Lower leg skin (tissue), 4 donors: ENCODE results near the gene PRCC. TPM values are rescaled to one million over a fixed set of nuclear protein-coding genes. Genes with fewer than 3 reads are reported as not detected.

Experiments used
- DNase-seq, 2 donors: peaks; one replicate each; pipeline ENCODE4 v3.0.0-alpha.2; 2019; ENCODE audit warnings: low spot score in 2 of 2
- H3K4me3 ChIP-seq: fragments of 200-600 bp; sonication (generic); 2 replicates; pipeline ENCODE4 v1.5.1; 2017; ENCODE audit warnings: mild to moderate bottlenecking, low read depth; ENCODE audit not compliant: poor library complexity, severe bottlenecking
- POLR2A ChIP-seq, 2 donors: fragments of 450-650 bp; IDR thresholded peaks; one replicate each; pipeline ENCODE4 v1.6.1; 2016 to 2017; ENCODE audit warnings: antibody characterized with exemption in 2 of 2, mild to moderate bottlenecking in 1 of 2, moderate library complexity in 1 of 2
- WGBS, 2 donors: methylation state at CpG; one replicate each; pipeline ENCODE4 v1.1.5; 2018; 5-methylcytosine and 5-hydroxymethylcytosine counted together
- intact Hi-C: fragments of 100-400 bp; cut with DNase I; formaldehyde crosslinking; loops from one replicate; pipeline ENCODE4 v1.15.0; 2023; ENCODE audit warnings: low total_unique reads
- total RNA-seq, 4 donors: library from RNA; depleted of rRNA; stranded (reverse); fragments of >200 nt; gene quantifications; one replicate each; pipeline ENCODE4 v1.1.0, GENCODE V29; 2016
- TF ChIP-seq, protein P1 (sequence below), 3 donors: fragments of 450-650 bp; IDR thresholded peaks; one replicate each; pipeline ENCODE4 v1.5.1; 2016; ENCODE audit warnings: antibody characterized with exemption in 3 of 3, mild to moderate bottlenecking in 3 of 3, moderate library complexity in 2 of 3

PRCC gene
- total RNA-seq, 4 donors from 2014 or later = 35.4 to 45.6 (median 38.8) TPM

DNA sequence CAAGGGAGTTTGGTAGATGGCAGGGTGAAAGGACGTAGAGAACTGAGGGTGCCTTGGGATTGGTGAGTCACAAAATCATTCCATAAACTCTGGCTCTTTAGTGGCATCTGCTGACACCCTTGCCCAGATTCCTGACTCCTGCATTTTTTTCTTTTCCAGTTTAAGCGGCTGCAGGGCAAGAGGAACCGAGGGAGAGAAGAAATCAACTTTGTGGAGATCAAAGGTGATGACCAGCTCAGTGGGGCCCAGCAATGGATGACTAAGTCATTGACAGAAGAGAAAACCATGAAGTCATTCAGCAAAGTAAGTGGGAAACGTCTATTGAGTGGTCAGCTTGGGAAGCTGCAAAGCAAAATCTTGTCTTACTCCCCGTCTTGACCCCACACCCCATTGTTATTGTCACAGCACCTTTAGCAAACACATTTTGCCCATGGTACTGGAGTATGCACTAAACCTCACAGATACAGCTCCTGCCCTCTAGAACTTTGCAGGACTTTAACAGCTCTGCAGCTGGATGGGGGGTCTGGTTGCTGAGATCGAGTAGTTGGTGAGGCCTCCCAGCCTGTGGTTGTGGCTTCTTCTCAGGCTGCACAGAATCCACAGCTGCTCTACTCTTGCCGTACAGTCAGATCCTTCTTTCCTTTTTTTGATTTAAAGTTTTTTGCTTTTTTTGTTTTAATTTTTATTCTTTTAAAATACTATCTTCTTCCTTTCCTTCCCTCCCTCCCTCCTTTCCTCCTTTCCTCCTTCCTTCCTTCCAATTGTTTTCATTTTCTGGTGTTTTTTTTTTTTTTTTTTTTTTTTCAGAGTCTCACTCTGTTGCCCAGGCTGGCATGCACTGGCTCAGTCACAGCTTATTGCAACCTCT lies 27.4 kb downstream of the PRCC start:
- DNase-seq = peak in 1 of 2 donors; percentile 40
- no peak overlapping the region for H3K4me3 ChIP-seq
- no peak for TF ChIP-seq POLR2A (IDR thresholded peaks at IDR 0.05)
- TF ChIP-seq, protein P1, sequence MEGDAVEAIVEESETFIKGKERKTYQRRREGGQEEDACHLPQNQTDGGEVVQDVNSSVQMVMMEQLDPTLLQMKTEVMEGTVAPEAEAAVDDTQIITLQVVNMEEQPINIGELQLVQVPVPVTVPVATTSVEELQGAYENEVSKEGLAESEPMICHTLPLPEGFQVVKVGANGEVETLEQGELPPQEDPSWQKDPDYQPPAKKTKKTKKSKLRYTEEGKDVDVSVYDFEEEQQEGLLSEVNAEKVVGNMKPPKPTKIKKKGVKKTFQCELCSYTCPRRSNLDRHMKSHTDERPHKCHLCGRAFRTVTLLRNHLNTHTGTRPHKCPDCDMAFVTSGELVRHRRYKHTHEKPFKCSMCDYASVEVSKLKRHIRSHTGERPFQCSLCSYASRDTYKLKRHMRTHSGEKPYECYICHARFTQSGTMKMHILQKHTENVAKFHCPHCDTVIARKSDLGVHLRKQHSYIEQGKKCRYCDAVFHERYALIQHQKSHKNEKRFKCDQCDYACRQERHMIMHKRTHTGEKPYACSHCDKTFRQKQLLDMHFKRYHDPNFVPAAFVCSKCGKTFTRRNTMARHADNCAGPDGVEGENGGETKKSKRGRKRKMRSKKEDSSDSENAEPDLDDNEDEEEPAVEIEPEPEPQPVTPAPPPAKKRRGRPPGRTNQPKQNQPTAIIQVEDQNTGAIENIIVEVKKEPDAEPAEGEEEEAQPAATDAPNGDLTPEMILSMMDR (IDR thresholded peaks at IDR 0.05) = no peak
- 72 to 77% methylated on average over 7 of the region's 7 CpGs for WGBS, 2 donors
- intact Hi-C loops = no loop called here

DNA sequence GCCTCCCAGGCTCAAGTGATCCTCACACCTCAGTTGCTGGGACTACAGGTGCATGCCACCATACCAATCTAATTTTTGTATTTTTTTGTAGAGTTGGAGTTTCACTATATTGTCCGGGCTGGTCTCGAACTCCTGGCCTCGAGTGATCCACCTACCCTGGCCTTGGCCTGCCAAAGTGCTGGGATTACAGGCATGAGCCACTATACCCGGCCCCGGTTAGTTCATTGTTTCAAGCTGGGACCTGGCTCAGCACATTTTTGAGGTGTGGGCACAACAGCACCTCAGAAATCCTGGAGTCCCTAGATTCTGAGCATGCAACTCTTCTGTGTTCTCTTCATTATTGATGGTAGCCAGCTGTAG lies 28.0 kb downstream of the PRCC start:
- TF ChIP-seq, protein P1 (IDR thresholded peaks at IDR 0.05) = no peak
- no peak for TF ChIP-seq POLR2A (IDR thresholded peaks at IDR 0.05)
- peak in 1 of 2 donors; percentile 70 for DNase-seq
- intact Hi-C loops = no loop called here
- 90 to 94% methylated on average over 5 of the region's 5 CpGs for WGBS, 2 donors
- no peak overlapping the region for H3K4me3 ChIP-seq

DNA sequence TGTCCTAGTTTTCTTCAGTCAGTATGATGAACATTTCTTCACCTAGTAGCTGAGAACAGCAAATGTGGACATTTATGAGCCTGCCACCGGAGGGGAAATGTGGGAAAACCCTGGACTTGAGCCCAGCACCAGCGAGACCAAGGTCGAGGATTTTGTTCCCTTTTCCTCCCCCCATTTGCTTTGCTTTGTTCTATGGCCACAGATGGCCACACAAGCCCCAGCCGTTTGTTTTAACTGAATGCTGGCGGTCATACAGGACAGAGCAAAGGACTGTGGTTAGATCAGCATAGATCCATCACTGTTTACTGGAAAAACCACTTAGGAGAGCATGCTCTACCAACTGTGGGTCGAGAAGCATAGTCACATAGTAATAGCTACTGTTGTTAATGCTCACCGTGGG lies 28.5 kb downstream of the PRCC start:
- intact Hi-C loops = no loop called here
- H3K4me3 ChIP-seq = no peak overlapping the region
- 64 to 72% methylated on average over 7 of the region's 7 CpGs for WGBS, 2 donors
- TF ChIP-seq POLR2A (IDR thresholded peaks at IDR 0.05) = no peak
- TF ChIP-seq, protein P1 (IDR thresholded peaks at IDR 0.05) = no peak
- no peak for DNase-seq

DNA sequence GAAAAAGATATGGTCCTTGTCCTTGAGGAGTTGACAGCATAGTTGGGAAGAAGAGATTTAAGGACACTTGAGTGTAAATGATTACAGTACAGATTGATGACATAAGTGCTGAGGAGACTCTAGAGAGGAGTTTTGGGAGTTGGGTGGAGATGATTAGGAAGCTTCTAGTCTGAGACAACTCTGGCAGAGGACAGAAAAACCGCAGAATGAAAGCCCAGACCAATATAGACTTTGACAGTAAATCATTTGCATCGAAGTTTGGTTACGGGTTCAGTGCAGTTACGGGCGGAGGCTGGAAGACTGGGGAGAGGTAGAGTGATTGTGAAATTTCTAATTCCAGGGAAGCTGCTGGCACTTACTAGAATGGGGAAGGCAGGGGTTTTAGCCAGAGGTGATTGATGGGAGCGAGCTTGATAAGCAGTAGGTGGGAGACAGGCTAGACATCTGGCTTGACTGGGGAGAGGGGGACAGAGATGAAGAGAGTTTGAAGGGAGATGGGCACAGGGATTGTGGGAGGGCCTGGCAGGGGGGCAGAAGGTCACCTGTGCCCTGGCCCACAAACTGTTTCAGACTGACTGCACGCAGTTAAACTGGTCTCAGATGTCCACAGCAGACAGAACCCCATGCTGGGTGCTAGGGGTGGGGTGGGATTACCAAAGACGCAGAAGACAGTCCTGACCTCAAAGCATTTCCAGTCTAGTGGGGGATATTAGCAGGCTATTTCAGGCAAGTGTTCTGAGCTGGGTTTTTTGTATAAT lies 29.2 kb downstream of the PRCC start:
- 75 to 81% methylated on average over 8 of the region's 8 CpGs for WGBS, 2 donors

DNA sequence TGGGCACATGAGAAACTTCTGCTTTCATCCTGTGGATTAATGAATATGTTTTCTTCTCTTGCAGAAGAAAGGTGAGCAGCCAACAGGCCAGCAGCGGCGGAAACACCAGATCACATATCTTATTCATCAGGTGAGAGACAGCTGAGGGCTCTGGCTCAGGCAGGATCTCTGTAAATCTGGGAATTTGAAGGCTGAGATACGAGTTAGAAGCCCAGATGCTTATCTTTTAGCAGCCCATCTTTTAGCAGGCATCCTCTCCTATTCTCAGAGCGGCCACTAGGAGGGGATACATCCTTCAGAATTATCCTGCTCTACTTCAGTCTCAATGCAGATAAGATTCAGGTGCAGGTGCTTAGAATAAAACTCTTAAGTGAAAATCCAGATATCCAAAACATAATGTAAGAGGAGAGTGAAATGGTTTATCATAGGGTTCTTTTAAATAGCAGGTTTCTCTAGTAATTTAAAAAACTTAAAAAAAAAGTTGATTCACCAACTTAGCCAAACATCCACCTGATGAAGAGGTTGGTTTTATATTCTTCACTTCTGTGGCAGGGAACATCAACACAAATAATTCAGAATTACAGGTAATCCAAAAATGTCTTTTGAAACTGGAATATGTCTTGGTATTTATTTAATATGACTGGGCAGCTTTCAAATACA lies 30.0 kb downstream of the PRCC start:
- 37 to 41% methylated on average over 4 of the region's 4 CpGs for WGBS, 2 donors
- H3K4me3 ChIP-seq = no peak overlapping the region
- DNase-seq = peak in 1 of 2 donors; percentile 66
- TF ChIP-seq, protein P1 (IDR thresholded peaks at IDR 0.05) = no peak
- no peak for TF ChIP-seq POLR2A (IDR thresholded peaks at IDR 0.05)
- intact Hi-C loops = no loop called here

More for the DNA sequence above, 29.2 kb downstream of the PRCC start:
- TF ChIP-seq POLR2A (IDR thresholded peaks at IDR 0.05) = no peak
- intact Hi-C loops = no loop called here
- DNase-seq = no peak
- H3K4me3 ChIP-seq = no peak overlapping the region
